Mucosa of gallbladder (tissue), 1 donor: ENCODE results near the gene ZMYM5. TPM values are rescaled to one million over a fixed set of nuclear protein-coding genes. Genes with fewer than 3 reads are reported as not detected.
"Not testable (repeated sequence)": the region's sequence is repeated elsewhere in the genome, so short reads cannot be mapped to it uniquely, and the experiment has no call there.

ENCODE experiments used
- DNase-seq: peaks from one replicate; pipeline ENCODE4 v3.0.0-alpha.2; 2020; ENCODE audit warnings: low spot score
- total RNA-seq: library from RNA; stranded (reverse); gene quantifications from one replicate; pipeline ENCODE4 v1.2.1, GENCODE V29; 2021
- donor health status: DM: no; HTN: no; CAD: no.

Gene ZMYM5
- total RNA-seq, result 11.4 TPM

GRCh38 chr13:19863323-19864023 lies at the start of gene ZMYM5:
Gene ZMYM5, minus strand, starts transcription at chr13:19863649. Its CDS starts 11,469 bp downstream, at chr13:19852180.
- DNase-seq, result peak; percentile 98

DNA sequence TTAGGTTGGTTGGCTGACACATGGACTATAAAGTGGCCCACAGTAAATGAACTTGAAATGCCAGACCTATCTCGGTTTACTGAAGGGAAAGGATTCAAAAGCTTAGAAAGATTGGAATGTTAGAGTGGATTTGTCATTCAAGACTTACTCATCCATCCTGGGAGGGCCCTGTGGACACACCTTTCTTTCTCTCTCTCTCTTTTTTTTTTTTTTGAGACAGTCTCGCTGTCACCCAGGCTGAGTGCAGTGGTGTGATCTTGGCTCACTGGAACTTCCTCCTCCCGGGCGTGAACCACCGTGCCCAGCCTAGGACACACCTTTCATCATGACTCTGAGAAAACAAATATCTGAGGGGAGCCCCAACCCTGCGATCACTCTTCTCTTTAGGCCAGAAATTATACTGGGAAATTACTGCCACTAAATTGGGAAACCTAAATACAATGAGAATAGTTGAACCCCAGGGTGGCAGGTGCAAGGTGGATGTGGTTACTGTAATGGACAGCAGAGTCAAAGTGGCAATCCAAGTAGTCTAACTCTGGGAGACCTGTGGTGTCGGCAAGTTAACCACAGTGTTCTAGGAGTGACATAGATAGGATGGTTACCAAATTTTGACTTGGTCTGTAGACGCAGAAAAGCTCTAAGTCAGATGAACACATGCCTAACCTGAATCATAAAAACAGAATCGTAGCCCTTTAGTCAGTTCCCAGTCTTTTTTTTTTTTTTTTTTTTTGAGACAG lies 47.1 kb upstream of the ZMYM5 start:
- peak; percentile 30 for DNase-seq

DNA sequence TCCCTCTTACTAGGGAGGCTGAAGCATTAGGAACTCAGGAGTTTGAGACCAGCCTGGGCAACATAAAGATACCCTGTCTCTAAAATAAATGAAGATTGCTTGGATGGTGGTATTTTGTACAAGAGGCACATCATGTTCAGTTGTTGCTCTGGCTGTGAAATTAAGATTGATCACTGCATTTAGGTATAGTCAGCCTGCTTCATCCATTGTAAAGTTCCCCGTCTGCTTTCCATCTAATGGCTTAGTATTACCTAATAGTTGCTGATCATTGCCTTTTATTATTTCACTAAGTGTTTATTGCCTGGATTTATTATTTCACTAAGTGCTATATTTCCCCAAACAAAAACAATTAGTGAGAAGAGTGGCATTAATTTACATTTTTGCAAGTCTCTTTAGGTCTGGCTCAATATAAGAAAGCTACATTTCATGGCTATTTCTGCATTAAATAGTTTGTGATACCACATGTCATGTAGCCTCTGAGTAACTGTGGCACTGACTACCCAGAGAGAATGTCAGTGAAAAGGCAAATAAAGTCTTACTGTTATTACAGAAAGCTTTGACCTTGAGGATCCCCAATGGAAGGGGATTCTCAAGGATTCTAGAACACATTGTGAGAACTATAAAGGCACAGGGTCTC lies 45.0 kb upstream of the ZMYM5 start:
- DNase-seq, result no peak

- DNase-seq, result not testable (repeated sequence)
Observed at GRCh38 chr13:19905487-19906195, 42.2 kb upstream of the ZMYM5 start.

DNA sequence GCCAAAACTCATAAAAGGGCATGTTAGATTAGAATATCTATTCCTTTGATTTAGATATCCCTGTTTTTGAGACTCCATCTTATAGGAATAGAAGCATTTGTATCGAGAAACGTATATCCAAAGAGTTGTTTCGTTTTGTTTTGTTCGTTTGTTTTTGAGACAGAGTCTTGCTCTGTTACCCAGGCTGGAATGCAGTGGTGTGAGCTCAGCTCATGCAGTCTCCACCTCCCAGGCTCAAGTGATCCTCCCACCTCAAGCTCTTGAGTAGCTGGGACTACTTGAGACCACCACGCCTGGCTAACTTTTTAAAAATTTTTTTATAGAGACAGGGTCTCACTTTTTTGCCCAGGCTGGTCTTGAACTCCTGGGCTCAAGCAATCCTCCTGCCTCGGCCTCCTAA lies 26.6 kb upstream of the ZMYM5 start:
- no peak for DNase-seq

DNA sequence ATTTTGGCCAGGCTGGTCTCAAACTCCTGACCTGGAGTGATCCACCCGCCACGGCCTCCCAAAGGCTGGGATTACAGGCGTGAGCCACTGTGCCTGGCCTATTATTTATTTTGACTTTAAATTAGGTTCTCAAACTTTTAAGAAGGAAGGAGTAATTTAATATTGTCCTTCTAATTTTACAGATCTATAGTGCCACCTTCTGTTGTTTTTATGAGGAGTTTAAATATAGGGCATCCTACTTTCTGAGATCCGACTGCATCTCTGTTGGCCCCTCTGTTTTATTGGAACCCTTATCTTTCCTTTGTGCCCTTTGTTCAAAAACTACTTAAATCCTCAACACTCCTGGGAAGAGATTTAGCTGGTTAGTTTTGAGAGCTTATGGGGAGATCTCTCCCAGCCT lies 25.4 kb upstream of the ZMYM5 start:
- no peak for DNase-seq

DNA sequence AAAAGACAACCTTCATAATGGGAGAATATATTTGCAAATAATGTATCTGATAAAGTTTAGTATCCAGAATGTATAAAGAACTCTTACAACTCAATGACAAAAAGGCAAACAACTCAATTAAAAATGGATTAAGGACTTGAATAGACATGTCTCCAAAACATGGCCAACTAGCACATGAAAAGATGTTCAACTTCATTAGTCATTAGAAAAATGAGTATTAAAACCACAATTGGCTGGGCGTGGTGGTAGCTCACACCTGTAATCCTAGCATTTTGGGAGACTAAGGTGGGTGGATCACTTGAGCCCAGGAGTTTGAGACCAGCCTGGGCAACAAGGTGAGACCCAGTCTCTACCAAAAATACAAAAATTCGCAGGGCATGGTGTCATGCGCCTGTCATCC lies 18.8 kb upstream of the ZMYM5 start:
- DNase-seq, result no peak

GRCh38 chr13:19881641-19882040 lies 18.2 kb upstream of the ZMYM5 start:
- DNase-seq, result no peak

GRCh38 chr13:19864746-19865309 lies 1.4 kb upstream of the ZMYM5 start:
- DNase-seq, result peak; percentile 80

- peak; percentile 57 for DNase-seq
Observed at GRCh38 chr13:19864024-19864745, 736 bp upstream of the ZMYM5 start.

DNA sequence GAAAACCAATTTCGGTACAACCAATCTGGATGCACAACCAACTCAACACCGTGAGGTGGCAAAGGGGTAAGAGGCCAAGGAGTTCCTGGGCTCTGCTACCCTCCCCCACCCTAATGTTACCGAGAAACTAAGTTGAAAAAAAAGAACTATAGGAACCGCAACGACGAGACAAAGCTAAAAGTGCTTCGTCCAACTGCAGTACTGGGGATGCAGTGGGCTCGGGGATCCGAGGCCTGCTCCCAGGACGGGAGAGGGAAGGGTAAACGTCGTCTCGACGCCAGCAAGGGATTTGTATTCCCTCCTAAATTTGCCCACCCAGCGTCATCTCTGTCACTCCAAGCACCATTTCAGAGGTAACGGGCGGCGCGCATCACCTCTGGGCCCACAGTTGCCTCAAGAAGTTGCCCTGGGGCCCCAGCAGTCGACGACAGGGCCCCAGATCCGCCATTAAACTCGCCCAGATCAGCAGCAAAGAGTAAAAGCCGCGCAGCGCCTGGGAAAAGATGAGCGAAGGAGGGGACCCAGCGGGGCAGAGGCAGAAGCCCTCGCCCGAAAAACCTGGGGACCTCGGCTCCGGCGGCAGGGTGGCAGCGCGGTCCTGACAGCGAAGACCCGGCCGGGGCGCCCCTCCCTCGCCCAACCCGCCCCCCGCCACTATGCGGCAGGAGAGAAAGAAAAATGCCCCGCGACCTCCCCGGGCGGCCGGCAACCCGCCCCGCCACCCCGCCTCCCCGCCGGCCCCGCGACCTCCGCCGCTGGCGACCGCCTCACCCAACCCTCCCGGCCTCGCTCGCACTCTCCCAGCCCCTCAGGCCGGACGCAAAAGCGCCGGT lies 752 bp downstream of the ZMYM5 start:
- DNase-seq, result peak; percentile 17

DNA sequence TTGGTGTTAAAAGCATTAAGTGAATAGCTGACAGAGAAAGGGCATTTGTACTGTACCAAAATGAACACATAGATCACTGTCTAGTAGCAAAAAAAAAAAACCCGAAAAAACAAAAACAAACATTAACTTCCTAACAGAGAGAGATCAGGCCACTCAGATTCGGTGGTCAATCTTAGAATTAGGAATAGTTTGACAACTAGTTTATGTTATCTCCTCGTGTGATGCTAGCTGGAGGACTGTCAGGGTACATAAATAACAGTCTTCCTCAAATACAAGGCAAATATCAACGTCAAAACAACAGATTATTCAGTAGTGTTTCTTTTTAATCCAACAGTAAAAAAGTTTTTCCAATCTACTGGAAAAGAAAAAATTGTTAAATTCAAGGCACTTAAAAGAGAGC lies 1.7 kb downstream of the ZMYM5 start:
- no peak for DNase-seq

- no peak for DNase-seq
Observed at GRCh38 chr13:19860884-19861655, 2.4 kb downstream of the ZMYM5 start.

DNA sequence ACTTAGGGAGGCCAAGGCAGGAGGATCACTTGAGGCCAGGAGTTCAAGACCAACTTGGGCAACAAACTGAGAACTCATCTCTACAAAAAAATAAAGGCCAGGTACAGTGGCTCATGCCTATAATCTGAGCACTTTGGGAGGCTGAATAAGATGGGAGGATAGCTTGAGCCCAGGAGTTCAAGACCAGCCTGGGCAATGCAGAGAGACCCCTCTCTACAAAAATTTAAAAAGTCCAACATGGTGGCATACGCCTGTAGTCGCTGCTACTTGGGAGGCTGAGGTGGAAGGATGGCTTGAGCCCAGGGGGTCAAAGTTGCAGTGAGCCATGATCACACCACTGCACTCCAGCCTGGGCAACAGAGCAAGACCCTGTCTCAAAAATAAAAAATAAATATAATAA lies 5.8 kb downstream of the ZMYM5 start:
- DNase-seq, result not testable (repeated sequence)

DNA sequence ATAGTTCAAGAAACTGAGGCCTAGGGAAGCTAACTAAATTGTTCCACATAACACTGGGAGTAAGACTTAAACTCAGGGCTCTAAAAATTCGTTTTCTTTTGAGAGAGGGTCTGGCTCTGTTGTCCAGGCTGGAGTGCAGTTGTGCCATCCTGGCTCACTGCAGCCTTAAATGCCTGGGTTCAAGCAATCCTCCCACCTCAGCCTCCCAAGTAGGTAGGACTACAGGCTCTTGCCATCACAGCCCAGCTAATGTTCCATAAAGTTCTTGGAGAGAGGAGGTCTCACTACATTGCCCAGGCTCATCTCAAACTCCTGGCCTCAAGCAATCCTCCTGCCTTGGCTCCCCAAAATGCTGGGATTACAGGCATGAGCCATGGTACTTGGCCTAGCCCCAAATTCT lies 10.7 kb downstream of the ZMYM5 start:
- no peak for DNase-seq

DNA sequence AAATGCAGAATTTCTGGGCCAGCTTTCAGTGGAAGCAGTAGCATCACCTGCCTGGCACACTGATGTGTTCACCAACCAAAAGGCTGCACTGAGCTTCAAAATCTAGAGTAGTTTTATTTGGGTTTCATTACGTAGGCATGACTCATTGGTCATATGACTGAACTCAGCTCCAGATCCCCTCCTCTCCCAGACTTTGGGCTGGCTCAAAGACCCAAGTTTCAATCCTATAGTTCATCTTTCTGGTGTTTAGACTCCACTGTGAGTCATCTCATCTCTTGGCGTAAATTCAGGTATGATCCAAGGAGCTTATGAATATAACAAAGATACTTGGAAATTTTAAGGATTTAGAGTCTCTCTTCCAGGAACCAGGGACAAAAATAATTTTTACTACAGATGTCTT lies 17.7 kb downstream of the ZMYM5 start:
- DNase-seq, result peak; percentile 45

- no peak for DNase-seq
Observed at GRCh38 chr13:19838865-19839275, 24.6 kb downstream of the ZMYM5 start.

GRCh38 chr13:19836472-19836871 lies 27.0 kb downstream of the ZMYM5 start:
- DNase-seq, result no peak

- no peak for DNase-seq
Observed at GRCh38 chr13:19834704-19835103, 28.7 kb downstream of the ZMYM5 start.

- DNase-seq, result no peak
Observed at GRCh38 chr13:19822673-19823072, 40.8 kb downstream of the ZMYM5 start.
